ENCODE measurements around the gene NRBP1. TPM values are rescaled to one million over a fixed set of nuclear protein-coding genes. Genes with fewer than 3 reads are reported as not detected.
"Not testable (repeated sequence)": the region's sequence is repeated elsewhere in the genome, so short reads cannot be mapped to it uniquely, and the experiment has no call there.

The NRBP1 gene
- total RNA-seq, 2 experiments from 2014 or later = 65.0 to 71.2 TPM

- POLR2A ChIA-PET = no interaction called here
- CTCF ChIA-PET = no interaction called here
These were observed 15.8 kb upstream of the NRBP1 start for GRCh38 chr2:27412419-27413152.

GRCh38 chr2:27416151-27416550, 12.3 kb upstream of the NRBP1 start:
- POLR2A ChIA-PET = no interaction called here
- CTCF ChIA-PET = no interaction called here

GRCh38 chr2:27420996-27421395, 7.4 kb upstream of the NRBP1 start:
- POLR2A ChIA-PET = interaction anchor here (0.5 kb wide), 1 partner anchor 272 kb away, joined by 3 read pairs; no protein-coding TSS in a partner anchor
- CTCF ChIA-PET = no interaction called here

- ChIA-PET POLR2A (interaction anchor here (0.5 kb wide), 1 partner anchor 271 kb away, joined by 3 read pairs; no protein-coding TSS in a partner anchor), CTCF (no interaction called here)
These were observed 6.7 kb upstream of the NRBP1 start for GRCh38 chr2:27421660-27422250.

- ChIA-PET POLR2A (no interaction called here), CTCF (no interaction called here)
These were observed 5.5 kb upstream of the NRBP1 start for GRCh38 chr2:27422958-27423357.

GRCh38 chr2:27425039-27425438, 3.4 kb upstream of the NRBP1 start:
- CTCF ChIA-PET, POLR2A ChIA-PET: not testable (repeated sequence)

GRCh38 chr2:27427863-27428212, 593 bp upstream of the NRBP1 start:
- CTCF ChIA-PET = interaction anchor here (3.5 kb wide), 1 partner anchor 18 kb away, joined by 16 read pairs; the partner anchor contains the start of gene PPM1G

GRCh38 chr2:27428978-27429541, 629 bp downstream of the NRBP1 start:
- POLR2A ChIA-PET = interaction anchor here (0.6 to 2.8 kb wide), 4 partner anchors 19 to 58 kb away, joined by 3 to 27 read pairs (median 4); partner anchors contain the start of gene PPM1G
- CTCF ChIA-PET = interaction anchor here (0.6 to 3.5 kb wide), 4 partner anchors 11 to 1014 kb away, joined by 3 to 16 read pairs (median 7); partner anchors contain the start of genes EIF2B4, PPM1G and SNX17

More at GRCh38 chr2:27427863-27428212, 593 bp upstream of the NRBP1 start:
- POLR2A ChIA-PET = interaction anchor here (1.0 to 2.8 kb wide), 3 partner anchors 18 to 77 kb away, joined by 3 to 27 read pairs (median 3); partner anchors contain the start of gene PPM1G

- CTCF ChIA-PET = interaction anchor here (1.0 to 3.5 kb wide), 7 partner anchors 22 to 252 kb away, joined by 3 to 16 read pairs (median 3); partner anchors contain the start of genes PPM1G, SLC4A1AP and SUPT7L
- POLR2A ChIA-PET = interaction anchor here (0.8 to 2.2 kb wide), 4 partner anchors 22 to 237 kb away, joined by 3 to 6 read pairs (median 4); partner anchors contain the start of genes CCDC121, GPN1, PPM1G and ZNF513
These were observed 3.0 kb downstream of the NRBP1 start for GRCh38 chr2:27431395-27431794.

GRCh38 chr2:27435628-27436027, 7.2 kb downstream of the NRBP1 start:
- POLR2A ChIA-PET = no interaction called here
- CTCF ChIA-PET = no interaction called here

GRCh38 chr2:27441226-27441926, 12.9 kb downstream of the NRBP1 start:
- ChIA-PET POLR2A (no interaction called here), CTCF (interaction anchor here (0.9 to 1.0 kb wide), 2 partner anchors 69 to 241 kb away, joined by 3 read pairs; no protein-coding TSS in a partner anchor)

- ChIA-PET CTCF (interaction anchor here (0.9 kb wide), 1 partner anchor 240 kb away, joined by 3 read pairs; no protein-coding TSS in a partner anchor), POLR2A (no interaction called here)
These were observed 13.8 kb downstream of the NRBP1 start, which contains the start of gene KRTCAP3 for GRCh38 chr2:27441958-27442919. Gene KRTCAP3, plus strand, starts transcription at chr2:27442381. Its CDS starts 32 bp downstream, at chr2:27442413.

GRCh38 chr2:27442920-27443282, 14.5 kb downstream of the NRBP1 start:
- POLR2A ChIA-PET = no interaction called here

GRCh38 chr2:27445155-27445554, 16.7 kb downstream of the NRBP1 start:
- CTCF ChIA-PET = no interaction called here
- POLR2A ChIA-PET = no interaction called here

More at GRCh38 chr2:27442920-27443282, 14.5 kb downstream of the NRBP1 start:
- CTCF ChIA-PET = no interaction called here

GRCh38 chr2:27445615-27446014, 17.2 kb downstream of the NRBP1 start:
- POLR2A ChIA-PET = no interaction called here
- CTCF ChIA-PET = interaction anchor here (0.6 kb wide), 1 partner anchor 1683 kb away, joined by 3 read pairs; no protein-coding TSS in a partner anchor

GRCh38 chr2:27446057-27446456, 17.6 kb downstream of the NRBP1 start:
- POLR2A ChIA-PET = no interaction called here
- CTCF ChIA-PET = interaction anchor here (0.6 kb wide), 1 partner anchor 1683 kb away, joined by 3 read pairs; no protein-coding TSS in a partner anchor

- ChIA-PET POLR2A (no interaction called here), CTCF (no interaction called here)
These were observed 19.9 kb downstream of the NRBP1 start for GRCh38 chr2:27448381-27448780.

- CTCF ChIA-PET = no interaction called here
- POLR2A ChIA-PET = no interaction called here
These were observed 22.7 kb downstream of the NRBP1 start for GRCh38 chr2:27451095-27451494.

- ChIA-PET CTCF (no interaction called here), POLR2A (no interaction called here)
These were observed 25.5 kb downstream of the NRBP1 start for GRCh38 chr2:27453968-27454367.

Measured in activated CD8-positive, alpha-beta memory T cell treated with anti-CD3 and anti-CD28 coated beads for 36 hours (primary cell).